GM12878 (cell line): ENCODE measurements around the gene OR1F1. TPM values are rescaled to one million over a fixed set of nuclear protein-coding genes. Genes with fewer than 3 reads are reported as not detected.

ENCODE experiments used
- BCL3 ChIP-seq: IDR thresholded peaks from 2 replicates; pipeline ENCODE4 v1.6.1; 2011; ENCODE audit warnings: borderline replicate concordance, low read depth, mild to moderate bottlenecking, moderate library complexity, low read length; ENCODE audit not compliant: insufficient read depth, poor library complexity, severe bottlenecking
- CBFB ChIP-seq: IDR thresholded peaks from 2 replicates; pipeline ENCODE4 v1.6.1; 2016; ENCODE audit warnings: antibody characterized with exemption, low read depth
- CBX3 ChIP-seq: fragments of 200-600 bp; sonication (generic); IDR thresholded peaks from 2 replicates; pipeline ENCODE4 v1.6.1; 2016; ENCODE audit warnings: low read depth, borderline replicate concordance
- CREB1 ChIP-seq: IDR thresholded peaks from 2 replicates; pipeline ENCODE4 v1.6.1; 2012; ENCODE audit warnings: low read depth, mild to moderate bottlenecking, inconsistent platforms
- MEF2A ChIP-seq: IDR thresholded peaks from 2 replicates; pipeline ENCODE4 v1.6.1; 2011; ENCODE audit warnings: low read depth, mild to moderate bottlenecking, low read length, moderate library complexity; ENCODE audit not compliant: insufficient read depth
- RBBP5 ChIP-seq: fragments of 200-600 bp; sonication (generic); conservative IDR thresholded peaks from 2 replicates; pipeline ENCODE4 v1.6.1; 2016
- SMC3 ChIP-seq: IDR thresholded peaks from 2 replicates; pipeline ENCODE4 v1.6.1; 2011; ENCODE audit warnings: low read length, improper control_type of control experiment, borderline replicate concordance
- SP1 ChIP-seq: IDR thresholded peaks from one replicate; pipeline ENCODE4 v1.6.1; 2011; ENCODE audit warnings: low read depth, low read length
- SREBF1 ChIP-seq: IDR thresholded peaks from 2 replicates; pipeline ENCODE4 v1.6.1; 2012; ENCODE audit warnings: mild to moderate bottlenecking, low read length
- TARDBP ChIP-seq: IDR thresholded peaks from 2 replicates; pipeline ENCODE4 v1.6.1; 2016; ENCODE audit warnings: borderline replicate concordance
- TCF7 ChIP-seq: IDR thresholded peaks from 2 replicates; pipeline ENCODE4 v1.6.1; 2014; ENCODE audit warnings: antibody characterized with exemption, borderline replicate concordance
- polyA plus RNA-seq, 11 experiments: library from polyadenylated mRNA; depleted of rRNA in 4 of 11; unstranded in 6 of 11; stranded (reverse) in 5 of 11; fragments of >200 nt; fragmentation: Nextera tagmentation in 4 of 11; fragmentation: Illumina TruSeq in 1 of 11; extraction: Ambion mirVana in 4 of 11; extraction: Trizol in 1 of 11; gene quantifications; 1 replicate in 1 of 11; 2 replicates in 10 of 11; pipeline versions ENCODE4 v1.2.1 to v1.2.3, GENCODE V29; 2011 to 2016; ENCODE audit warnings: inconsistent platforms in 2 of 11, missing spikeins in 2 of 11, low read depth in 1 of 11
- total RNA-seq, 4 experiments: library from RNA; depleted of rRNA in 3 of 4; stranded (reverse); fragments of >200 nt in 3 of 4; fragmentation: Illumina TruSeq in 1 of 4; extraction: Trizol in 1 of 4; gene quantifications; 2 replicates each; pipeline versions ENCODE4 v1.2.1 to v1.2.3, GENCODE V29; 2013 to 2021
- TF ChIP-seq, protein P1 (sequence below): IDR thresholded peaks from 2 replicates; pipeline ENCODE4 v1.6.1; 2012; ENCODE audit warnings: low read depth, low read length, improper control_type of control experiment

The OR1F1 gene
- total and polyA plus RNA-seq, 10 of the 15 experiments (the other 5 are each of a cell fraction or from before 2014, with no cell fraction given): 0.10 to 0.14 (median 0.12) TPM; not detected in 7

DNA sequence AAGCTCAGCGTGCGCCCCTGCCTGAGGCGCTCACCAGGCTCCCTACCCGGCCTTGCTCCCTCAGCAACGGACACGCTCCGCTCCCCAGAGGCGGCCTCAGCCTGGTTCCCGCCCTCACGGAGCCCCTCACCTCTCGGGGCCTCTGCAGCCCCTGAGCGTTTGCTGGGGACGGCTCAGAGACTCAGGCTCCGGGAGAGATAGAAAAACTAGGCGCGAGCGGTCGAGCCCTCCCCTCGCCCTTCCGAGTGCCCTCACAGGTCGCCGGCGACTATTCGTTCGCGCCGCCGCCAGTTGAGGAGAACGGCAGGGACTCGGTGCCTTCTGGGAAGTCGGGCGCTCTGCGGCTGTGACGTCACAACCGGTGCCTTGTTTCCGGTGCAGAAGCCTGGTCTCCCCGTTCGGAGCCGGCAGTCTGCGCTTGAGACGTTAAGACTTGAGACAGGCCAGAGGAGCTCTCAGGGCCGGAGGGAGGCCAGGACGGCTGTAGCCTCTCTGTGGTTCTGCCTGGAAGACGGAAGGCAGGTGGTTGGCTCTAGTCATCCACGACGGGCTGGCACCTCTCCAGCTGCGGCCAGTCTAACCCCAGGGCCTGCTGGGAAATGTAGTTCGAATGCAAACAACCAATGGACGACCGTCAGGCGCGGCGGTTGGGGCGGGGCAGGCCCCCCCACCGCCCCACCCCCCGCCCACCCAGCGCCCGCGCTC lies 47.0 kb downstream of the OR1F1 start, which contains the start of gene ZNF200 (continued):
- no peak for TF ChIP-seq RBBP5
- peak; percentile 49; the same call in 1 of the 2 replicates for TF ChIP-seq SREBF1
- TF ChIP-seq TARDBP: 0 out of 2 replicates have a peak, but pooled peaks have one; percentile 51
- TF ChIP-seq BCL3: no peak
- TF ChIP-seq CBX3: no peak
- TF ChIP-seq SMC3: no peak; the same call in 1 of the 2 replicates
- TF ChIP-seq SP1: peak; percentile 42
- TF ChIP-seq CBFB: 0 out of 2 replicates have a peak, but pooled peaks have one; percentile 64
- TF ChIP-seq, protein P1, sequence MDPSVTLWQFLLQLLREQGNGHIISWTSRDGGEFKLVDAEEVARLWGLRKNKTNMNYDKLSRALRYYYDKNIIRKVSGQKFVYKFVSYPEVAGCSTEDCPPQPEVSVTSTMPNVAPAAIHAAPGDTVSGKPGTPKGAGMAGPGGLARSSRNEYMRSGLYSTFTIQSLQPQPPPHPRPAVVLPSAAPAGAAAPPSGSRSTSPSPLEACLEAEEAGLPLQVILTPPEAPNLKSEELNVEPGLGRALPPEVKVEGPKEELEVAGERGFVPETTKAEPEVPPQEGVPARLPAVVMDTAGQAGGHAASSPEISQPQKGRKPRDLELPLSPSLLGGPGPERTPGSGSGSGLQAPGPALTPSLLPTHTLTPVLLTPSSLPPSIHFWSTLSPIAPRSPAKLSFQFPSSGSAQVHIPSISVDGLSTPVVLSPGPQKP: peak; percentile 42; the same call in 1 of the 2 replicates
- TF ChIP-seq TCF7: no peak
- no peak for TF ChIP-seq MEF2A
- peak; percentile 95 for TF ChIP-seq CREB1
